RKO (cell line): ENCODE data around the gene GPRC5C.
A peak's percentile ranks its signal among the peaks of the same experiment; 100 is the strongest.
"Not testable (repeated sequence)": the region's sequence is repeated elsewhere in the genome, so short reads cannot be mapped to it uniquely, and the experiment has no call there.

Source experiments
- DNase-seq: peaks from one replicate; pipeline ENCODE4 v3.0.0-alpha.2; 2016; ENCODE audit warnings: low spot score

GPRC5C gene

DNA sequence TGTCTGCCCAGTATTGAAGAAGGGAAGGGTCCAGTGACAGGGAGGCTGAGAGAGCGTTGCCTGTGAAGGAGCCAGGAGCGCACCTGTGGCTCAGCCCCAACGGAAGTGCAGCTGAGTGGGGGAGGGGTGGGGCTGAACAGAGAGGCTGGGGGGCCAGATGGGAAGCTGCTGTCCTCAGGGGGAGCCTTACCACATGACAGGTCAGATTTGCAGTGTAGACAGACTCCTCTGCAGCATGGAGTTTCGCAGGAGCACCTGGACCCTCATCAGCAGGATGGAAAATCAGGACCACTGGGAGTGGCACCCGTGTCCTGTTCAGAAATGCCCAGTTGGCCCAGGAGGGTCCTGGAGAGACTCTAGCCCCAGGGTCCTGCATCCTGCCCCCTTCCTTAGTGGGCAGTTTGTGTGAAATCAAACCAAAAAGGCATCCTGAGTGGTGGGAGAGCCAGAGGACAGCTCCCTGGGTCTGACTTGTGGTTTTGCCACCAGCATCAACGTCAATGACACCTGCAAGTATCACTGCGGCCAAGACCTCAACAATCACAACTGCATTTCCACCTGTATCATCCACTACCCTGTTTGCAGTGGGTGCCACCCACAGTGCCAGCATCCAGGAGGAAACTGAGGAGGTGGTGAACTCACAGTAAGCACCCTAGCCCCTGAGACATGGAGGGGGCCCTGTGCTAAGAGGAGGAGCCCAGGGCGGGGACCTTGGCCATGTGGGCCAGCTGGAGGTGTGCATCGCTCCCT is 42.3 kb downstream of the GPRC5C start:
- DNase-seq, result no peak

DNA sequence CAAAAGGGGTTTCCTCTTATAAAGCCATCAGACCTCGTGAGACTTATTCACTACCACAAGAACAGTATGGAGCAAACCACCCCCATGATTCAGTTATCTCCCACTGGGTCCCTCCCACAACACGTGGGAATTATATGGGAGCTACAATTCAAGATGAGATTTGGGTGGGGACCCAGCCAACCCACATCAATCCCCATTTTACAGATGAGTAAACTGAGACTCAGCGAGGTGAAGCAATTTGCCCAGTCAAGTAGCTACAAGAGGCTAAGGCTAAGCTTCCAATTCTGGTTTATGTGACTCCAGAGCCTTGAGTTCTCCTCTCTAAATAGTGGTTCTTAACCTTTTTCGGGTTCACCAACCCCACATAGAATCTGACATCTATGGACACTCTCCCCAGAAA is 43.3 kb downstream of the GPRC5C start:
- no peak for DNase-seq

DNA sequence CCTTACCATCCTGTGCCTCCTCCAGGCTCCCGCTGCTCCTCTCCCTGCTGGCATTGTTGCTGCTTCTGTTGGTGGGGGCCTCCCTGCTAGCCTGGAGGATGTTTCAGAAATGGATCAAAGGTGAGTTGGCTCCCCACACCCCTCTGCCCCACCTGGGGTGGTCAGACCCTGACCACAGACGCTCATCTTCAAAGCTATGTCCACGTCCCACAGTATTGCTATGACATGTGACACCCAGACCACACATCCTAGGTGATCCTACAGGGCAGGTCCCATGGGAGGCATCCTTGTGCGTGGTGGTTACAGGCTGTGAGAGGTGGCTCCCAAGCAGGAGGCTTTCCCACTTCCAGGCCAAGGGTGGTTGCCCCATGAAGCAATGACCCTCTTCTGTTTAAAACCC is 45.5 kb downstream of the GPRC5C start:
- DNase-seq, result no peak

DNA sequence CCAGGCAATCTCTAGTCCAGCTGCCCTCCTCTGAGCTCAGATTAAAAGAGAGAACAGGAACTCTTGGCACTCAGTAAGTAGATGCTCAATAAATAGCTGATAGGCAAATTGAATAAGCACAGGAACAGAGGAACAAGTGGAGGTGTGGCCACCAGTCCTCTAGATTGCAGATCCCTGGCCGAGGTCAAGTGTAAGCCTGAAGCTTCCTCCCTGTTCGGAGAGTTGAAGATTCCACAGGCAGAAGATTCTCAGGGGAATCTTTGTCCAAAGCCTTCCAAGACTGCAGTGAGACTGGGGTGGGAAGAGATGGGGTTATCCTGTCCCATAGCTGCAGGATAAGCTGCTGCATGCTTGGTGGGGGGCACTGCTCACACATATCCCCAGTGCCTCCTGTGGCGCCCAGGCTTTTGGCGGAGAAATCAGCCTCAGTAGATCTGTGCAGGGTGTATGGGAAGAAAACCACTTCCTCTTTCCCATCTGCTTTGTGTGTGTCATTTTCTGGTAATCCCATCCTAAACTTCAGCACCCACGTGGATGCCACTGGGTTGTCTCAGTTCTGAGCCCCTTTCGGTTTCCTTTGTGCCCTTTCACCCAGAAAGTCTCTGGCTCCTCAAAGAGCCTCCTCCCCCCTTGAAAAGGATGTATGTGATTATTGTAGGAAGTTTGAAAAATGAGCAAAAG is 46.7 kb downstream of the GPRC5C start:
- DNase-seq, result no peak

DNA sequence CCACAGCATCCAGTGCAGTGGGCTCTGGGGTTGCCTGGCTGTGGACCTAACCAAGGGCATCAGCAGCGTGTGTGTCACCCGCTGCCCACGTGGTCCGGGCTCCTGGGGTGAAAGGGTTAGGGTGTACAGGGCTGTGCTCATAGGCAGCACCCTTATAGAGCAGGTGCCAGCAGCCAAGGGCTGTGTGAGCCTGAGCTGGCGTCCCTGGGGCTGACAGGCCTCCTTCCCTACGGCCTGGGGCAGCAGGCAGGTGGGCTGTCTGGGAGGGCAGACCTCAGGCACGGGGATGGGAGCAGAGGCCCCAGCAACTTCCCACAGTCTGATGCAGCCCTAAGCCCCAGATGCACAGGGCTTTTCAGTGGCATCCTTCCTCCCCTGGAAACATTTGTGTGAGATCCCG is 48.4 kb downstream of the GPRC5C start:
- DNase-seq, result no peak

DNA sequence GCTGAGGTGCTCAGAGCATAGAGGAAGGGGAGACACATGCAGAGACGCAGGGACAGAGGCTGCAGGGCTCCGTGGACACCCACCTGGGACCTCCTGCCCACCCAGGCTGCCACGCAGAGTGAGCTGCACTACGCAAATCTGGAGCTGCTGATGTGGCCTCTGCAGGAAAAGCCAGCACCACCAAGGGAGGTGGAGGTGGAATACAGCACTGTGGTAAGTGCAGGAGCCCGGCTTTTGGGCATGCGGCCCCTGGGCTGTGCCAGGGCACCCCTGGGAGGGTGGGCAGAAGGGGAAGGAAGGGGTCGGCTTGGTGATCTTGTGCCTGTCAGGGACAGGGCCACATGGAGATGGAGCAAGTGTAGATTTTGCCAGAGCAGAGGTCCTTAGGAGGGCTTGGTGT is 49.7 kb downstream of the GPRC5C start:
- no peak for DNase-seq

DNA sequence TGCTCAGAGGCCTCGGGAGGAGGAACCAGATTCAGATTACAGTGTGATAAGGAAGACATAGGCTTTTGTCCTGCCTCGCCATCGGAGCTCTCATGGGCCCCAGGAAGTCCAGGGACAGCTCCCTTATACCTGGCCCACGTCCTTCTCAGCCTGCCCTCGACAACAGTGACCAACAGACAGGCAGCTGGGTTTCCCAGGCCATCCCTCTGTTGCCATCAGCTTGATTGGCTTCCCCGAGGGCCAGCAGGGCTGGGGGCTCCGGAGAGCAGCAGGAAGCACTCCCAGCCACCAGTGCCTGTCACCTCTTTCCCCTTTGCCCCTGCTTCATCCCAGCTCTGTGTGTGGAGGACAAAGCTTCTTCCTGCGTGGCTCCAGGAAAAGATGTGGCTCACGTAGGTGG is 52.2 kb downstream of the GPRC5C start:
- DNase-seq, result no peak

DNA sequence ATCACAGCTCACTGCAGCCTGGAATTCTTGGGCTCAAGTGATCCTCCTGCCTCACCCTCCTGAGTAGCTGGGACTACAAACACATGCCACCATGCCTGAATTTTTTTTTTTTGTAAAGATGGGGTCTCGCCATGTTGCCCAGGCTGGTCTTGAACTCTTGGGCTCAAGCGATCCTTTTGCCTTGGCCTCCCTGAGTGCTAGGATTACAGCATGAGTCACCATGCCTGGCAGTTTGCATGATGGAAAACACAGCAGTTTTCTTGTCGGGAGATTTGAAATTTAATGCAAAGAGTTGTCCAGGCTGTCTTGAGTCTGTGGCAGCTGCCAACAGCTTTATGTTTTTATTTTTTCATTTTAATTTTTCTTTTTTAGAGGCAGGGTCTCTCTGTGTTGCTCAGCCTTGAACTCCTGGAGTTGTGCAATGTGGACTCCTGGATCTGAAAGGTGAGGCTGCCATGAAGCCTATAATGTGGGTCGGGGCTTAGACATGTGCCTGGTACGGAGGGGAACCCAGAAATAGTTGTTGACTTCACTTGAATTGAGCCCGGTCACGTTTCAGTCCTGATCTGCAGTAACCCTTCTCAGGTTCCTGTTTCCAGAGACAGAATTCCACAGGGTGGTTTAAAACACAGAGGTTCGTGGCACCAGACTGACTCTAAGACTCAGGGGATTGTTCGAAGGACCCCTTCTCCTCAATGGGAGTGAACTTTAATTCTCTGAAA is 53.3 kb downstream of the GPRC5C start:
- DNase-seq, result no peak

DNA sequence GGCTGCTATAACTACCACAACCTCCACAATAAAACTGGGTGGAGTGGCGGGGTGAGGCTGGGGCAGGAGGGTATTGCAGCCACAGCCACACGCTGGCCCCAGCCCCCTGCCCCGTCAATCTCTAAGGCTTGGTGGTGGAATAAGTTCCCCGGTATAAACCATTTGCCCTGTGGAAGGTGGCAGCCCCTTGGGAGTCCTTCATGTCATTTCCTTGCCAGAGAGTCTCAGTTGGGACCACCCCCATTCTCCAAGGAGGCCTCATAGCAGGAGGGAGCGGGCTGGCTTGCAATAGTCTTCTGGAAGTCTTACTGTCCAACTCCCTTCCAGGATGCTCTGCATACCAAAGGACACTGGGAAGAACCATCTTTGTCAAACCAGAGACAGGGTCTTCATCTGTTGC is 54.0 kb downstream of the GPRC5C start:
- no peak for DNase-seq

DNA sequence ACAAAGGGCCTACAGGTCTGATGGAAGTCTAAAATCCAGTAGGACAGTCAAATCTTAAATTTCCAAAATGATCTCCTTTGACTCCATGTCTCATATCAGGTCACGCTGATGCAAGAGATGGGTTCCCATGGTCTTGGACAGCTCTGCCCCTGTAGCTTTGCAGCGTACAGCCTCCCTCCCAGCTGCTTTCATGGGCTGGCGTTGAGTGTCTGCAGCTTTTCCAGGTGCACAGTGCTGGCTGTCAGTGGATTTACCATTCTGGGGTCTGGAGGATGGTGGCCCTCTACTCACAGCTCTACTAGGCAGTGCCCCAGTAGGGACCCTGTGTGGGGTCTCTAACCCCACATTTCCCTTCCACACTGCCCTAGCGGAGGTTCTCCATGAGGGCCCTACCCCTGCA is 56.4 kb downstream of the GPRC5C start:
- DNase-seq, result not testable (repeated sequence)

DNA sequence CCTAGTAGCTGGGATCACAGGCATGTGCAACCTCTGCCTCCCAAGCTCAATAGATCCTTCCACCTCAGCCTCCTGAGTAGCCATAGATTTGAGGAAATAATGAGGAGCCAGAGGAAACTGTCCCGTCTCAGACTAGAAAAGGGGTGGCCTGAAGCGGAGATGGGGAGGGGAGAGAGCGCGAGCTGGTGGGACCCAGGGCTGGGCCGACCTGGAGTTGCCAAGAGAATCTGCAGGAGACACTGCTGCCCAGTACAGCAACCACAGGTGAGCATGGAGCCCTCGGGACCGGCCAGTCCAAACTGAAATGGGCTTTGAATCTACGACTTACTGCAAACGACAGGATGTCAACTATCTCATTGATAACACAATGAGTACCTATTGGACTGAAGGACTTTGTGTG is 58.8 kb downstream of the GPRC5C start:
- DNase-seq, result no peak

DNA sequence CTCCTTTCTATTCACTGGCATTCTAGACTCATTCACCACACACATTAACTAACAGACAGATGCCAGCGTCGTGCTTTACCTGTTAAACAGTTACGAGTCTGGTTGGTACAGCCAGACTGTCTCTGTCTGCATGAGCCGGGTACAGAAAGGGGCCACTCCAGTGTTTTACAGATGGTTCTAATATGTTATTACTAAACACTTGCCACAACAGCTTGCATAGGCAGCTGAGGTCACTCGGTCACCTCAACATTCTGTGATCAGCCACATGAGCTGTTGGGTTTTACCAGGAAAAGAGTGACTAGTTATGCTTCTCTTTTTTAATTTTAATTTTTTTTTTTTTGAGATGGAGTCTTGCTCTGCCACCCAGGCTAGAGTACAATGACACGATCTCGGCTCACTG is 59.7 kb downstream of the GPRC5C start:
- DNase-seq, result no peak

DNA sequence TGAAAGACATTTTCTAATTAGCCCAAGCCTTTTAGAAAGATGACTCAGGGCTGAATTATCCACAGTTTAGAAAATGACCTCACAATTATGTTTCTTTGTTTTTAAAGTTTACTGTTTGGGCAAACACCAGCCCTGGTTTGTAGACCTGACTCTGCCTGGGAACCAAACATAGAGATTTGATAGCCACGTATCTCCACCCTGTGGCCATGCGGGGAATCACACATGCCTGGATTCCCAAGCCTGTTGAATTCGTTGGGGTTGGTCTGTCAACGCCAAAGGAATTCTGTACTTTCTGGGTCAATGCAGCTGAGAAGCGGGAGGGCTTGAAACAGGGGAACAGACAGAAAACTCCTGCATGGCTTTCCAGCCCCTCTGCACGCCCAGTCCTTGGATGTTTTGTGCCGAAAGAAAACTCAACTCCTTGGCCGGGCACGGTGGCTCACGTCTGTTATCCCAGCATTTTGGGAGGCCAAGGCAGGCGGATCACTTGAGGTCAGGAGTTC is 61.5 kb downstream of the GPRC5C start:
- DNase-seq, result peak; percentile 72
